OCI-LY3 (cell line): ENCODE measurements around the gene ITPA.

Source experiments
- EZH2phosphoT487 ChIP-seq: fragments of 200-600 bp; shearing (Covaris generic); IDR thresholded peaks from 2 replicates; pipeline ENCODE4 v1.6.1; 2018; ENCODE audit warnings: antibody characterized with exemption, mixed run types, low read depth
- TF ChIP-seq, protein P1 (sequence below): fragments of 200-600, 300-600 bp; sonication (generic); IDR thresholded peaks from 2 replicates; pipeline ENCODE4 v1.5.1; 2014; ENCODE audit warnings: antibody characterized with exemption, low read length, low read depth

DNA sequence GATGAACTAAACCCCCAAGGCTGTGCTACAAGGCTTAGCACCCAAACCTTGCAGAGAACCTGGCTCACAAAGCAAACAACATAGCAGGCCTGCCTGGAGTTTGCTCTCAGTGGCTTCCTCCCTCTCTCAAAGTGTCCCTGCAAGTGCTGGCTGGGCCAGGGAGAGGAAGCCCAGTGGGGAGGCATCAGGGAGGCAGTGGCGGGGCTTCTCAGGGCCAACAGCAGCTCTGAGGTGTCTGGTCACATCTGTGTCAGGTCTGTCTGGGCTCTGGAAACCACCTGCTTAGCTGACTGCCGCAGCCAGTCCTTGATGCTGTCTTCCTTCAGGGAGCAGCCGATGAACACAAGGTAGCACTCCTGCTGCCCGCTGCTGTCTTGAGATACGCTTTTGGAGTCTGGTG, 46.4 kb downstream of the ITPA start:
- TF ChIP-seq, protein P1, sequence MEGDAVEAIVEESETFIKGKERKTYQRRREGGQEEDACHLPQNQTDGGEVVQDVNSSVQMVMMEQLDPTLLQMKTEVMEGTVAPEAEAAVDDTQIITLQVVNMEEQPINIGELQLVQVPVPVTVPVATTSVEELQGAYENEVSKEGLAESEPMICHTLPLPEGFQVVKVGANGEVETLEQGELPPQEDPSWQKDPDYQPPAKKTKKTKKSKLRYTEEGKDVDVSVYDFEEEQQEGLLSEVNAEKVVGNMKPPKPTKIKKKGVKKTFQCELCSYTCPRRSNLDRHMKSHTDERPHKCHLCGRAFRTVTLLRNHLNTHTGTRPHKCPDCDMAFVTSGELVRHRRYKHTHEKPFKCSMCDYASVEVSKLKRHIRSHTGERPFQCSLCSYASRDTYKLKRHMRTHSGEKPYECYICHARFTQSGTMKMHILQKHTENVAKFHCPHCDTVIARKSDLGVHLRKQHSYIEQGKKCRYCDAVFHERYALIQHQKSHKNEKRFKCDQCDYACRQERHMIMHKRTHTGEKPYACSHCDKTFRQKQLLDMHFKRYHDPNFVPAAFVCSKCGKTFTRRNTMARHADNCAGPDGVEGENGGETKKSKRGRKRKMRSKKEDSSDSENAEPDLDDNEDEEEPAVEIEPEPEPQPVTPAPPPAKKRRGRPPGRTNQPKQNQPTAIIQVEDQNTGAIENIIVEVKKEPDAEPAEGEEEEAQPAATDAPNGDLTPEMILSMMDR, result no peak
- TF ChIP-seq EZH2phosphoT487, result no peak
